Glomerular visceral epithelial cell (primary cell): ENCODE data around the gene INMT.
"Not testable (repeated sequence)": the region's sequence is repeated elsewhere in the genome, so short reads cannot be mapped to it uniquely, and the experiment has no call there.

ENCODE experiments used
- DNase-seq: peaks from one replicate; pipeline ENCODE4 v3.0.0-alpha.2; 2016; ENCODE audit errors: extremely low spot score

The INMT gene

GRCh38 chr7:30751696-30752273 is at the start of gene INMT:
Gene INMT (plus strand): TSS chr7:30752135. CDS start chr7:30752151, 16 bp downstream.
- DNase-seq = no peak

DNA sequence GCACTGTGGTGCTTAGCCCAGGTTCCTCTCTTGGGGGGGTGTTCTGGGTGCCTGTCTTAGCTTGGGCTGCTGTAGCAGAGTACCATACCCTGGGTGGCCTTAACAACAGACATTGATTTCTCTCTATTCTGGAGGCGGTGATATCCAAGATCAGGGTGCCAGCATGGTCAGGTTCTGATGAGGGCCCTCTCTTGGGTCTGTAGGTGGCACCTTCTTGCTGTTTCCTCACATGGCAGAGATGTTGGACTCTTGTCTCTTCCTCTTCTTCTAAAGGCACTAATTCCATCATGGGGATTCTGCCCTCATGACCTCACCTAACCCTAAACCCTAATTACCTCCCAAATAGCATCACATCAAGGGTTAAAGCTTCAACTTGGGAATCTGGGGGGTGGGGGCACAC is 49.7 kb upstream of the INMT start:
- DNase-seq = no peak

DNA sequence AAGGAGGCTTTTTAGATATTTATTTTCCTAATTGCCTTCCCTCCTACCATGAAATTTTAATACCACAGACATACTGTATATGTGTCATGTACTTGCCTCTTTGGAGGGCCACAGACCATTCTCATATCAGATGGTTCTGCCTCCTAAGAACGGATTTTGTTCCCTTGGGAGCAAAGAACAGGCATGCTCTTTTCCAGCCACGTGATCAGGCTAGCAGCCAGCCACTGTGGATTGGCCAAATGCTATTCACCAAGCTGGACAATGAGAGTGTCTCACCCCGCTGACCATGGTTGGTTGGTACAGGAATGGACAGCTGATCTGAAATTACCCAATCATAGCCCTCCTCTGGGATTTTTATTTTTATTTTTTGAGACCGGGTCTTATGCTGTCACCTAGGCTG is 48.2 kb upstream of the INMT start:
- DNase-seq = no peak

GRCh38 chr7:30705008-30705407 is 46.9 kb upstream of the INMT start:
- DNase-seq = no peak

GRCh38 chr7:30705596-30705995 is 46.3 kb upstream of the INMT start:
- DNase-seq = no peak

- no peak for DNase-seq
These were observed 45.6 kb upstream of the INMT start for GRCh38 chr7:30706316-30706715.

- DNase-seq = no peak
These were observed 45.0 kb upstream of the INMT start for GRCh38 chr7:30706908-30707307.

DNA sequence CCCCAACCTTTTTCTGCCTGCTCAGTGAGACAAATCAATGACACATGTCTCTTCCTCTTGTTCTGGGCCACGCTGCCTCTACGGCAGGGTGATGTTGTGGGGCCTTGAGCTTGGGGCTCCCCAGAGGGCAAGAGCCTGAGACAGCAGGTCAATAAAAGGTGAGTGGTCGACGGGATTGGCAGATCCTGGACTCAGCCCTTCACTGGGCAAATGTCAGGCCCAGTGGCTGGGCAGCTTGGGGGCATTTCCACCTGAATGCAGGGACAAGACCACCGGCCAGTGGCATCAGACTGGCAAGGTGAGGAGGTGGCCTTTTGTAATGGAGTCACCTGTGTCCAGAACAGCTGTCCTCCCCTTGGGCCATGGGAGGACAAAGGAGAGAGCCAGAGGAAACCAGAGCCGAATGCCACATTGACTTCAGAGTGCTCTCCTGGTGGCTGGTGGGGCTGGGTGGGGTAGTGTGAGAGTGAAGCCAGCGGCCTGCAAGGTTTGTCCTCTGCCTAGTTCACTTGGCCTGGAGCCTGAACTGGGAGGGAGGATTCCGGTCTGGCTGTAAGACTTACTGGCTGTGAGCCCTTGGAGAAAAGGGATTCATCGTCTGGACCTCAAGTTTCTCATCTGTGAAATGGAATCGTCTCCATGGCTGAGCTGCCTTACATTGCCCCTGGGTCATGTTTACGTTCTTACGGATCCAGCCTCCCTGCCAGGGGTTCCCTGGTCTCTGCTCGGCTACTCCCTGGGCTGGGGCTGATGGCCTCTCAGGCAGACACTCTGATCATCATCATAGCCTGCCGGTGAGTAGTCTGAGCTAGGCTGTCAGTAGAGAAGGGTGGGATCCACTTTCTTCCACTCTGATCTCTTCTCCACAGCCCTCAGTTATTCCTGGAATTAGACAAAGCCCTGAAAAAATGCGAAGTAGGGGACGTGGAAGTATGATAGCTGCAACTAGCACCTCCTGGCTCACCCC is 44.3 kb upstream of the INMT start:
- DNase-seq = no peak

GRCh38 chr7:30708412-30708811 is 43.5 kb upstream of the INMT start:
- no peak for DNase-seq

DNA sequence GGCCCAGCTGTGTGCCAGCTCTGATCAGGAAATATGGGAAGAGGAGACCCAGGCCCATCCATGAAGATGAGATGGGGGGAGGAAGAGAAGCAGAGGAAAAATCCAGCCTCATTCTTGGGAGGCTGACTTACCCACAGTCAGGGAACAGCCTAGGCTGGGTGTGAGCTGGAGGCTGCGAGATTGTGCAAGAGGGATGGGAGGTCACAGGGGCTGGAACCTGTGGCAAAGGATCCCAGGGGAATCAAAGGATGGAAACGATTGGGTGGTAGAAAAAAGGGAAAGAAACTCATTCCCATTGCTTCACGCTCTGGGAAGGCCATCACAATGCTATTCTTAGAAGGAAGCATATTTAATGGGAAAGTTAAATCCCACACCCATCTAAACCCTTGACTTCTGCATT is 43.0 kb upstream of the INMT start:
- DNase-seq = no peak

GRCh38 chr7:30709549-30709948 is 42.4 kb upstream of the INMT start:
- no peak for DNase-seq

GRCh38 chr7:30710669-30711068 is 41.3 kb upstream of the INMT start:
- DNase-seq = no peak

DNA sequence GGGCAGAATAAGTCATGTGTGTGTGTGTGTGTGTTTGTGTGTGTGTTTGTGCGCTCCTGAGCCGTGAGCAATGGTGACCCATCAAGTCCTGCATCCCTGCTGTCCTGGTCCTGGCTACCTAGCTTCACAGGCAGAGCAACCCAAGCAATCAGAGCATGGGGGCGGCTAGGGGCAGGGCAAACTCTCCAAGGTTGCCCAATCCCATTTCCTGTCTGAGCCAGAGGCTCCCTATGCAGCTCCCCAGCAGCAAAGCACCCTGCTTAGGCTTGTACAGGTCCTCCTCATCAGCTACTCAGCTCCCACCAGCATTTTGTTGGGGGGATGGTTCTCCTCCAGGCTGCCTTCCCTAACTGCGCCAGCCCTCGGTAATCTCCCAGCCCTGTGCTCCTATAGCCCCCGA is 38.5 kb upstream of the INMT start:
- no peak for DNase-seq

DNA sequence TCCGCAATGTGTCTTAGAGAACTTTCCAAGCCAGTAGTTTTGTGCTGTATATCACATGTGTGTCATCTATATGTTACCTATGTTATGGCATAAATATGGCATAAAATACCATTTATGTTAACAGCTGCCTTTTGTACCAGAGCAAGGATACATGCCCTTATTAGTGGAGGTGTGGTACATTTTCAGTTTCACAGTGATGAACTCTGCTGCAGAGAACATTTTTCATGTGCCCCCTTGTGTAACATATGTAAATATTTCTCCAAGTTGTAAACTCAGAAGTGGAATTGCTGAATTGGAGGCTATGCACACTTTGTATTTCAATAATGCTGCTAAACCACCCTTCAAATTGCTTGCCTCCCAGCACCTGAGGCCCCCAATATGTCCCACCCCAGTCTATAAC is 37.8 kb upstream of the INMT start:
- DNase-seq = no peak

DNA sequence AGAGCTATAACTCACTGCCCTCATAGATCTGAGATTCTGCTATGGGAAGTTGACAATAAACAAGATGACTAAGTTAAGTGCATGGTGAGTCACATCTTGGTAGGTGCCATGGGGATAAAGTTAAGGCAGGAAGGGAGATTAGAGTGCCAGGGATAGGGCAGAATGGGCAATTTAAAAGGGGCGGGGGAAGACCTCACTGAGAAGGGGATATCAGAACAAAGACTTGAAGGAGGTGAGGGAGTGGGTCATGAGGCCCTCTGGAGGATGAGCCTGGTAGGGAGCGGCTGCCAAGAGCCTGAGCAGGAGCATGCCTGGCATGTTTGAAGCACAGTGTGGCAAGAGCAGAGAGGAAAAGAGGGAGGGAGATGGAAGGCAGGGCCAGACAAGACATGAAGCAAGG is 34.8 kb upstream of the INMT start:
- DNase-seq = no peak

- DNase-seq = not testable (repeated sequence)
These were observed 32.5 kb upstream of the INMT start for GRCh38 chr7:30719434-30719833.

DNA sequence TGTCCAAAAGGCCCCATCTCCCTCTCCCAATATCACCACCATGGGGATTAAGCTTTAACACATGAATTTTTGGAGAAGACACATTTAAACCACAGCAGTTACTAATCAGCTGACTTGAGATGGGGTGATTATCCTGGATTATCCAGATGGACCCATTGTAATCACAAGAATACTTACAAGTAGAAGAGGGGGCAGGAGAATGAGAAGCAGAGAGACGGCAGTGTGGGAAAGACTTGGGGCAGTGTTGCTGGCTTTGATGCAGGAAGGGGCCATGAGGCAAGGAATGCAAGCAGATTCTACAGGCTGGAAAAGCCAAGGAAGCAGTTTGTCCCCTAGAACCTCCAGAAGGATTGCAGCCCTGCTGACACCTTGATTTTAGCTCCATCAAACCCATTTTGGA is 30.7 kb upstream of the INMT start:
- DNase-seq = no peak

GRCh38 chr7:30722187-30722586 is 29.7 kb upstream of the INMT start:
- no peak for DNase-seq

DNA sequence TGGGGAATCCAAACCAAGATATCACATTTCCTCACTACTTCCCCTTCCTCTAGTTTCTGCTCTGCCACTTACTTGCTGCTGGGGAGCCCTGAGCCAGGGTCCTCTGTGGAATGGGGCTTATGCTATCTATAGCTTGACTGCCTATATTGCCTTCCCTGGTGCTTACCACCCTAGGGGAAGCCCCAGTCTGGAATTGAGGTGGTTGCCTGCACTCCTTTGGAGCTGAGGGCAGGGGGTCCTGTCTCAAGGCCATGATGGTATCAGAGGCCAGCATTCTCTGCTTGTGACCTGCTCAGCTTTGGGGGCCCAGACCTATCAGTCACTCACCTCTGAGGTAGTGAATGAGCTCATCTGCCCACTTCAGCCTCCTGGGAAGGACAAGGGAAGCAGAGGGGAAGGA is 29.3 kb upstream of the INMT start:
- DNase-seq = no peak

DNA sequence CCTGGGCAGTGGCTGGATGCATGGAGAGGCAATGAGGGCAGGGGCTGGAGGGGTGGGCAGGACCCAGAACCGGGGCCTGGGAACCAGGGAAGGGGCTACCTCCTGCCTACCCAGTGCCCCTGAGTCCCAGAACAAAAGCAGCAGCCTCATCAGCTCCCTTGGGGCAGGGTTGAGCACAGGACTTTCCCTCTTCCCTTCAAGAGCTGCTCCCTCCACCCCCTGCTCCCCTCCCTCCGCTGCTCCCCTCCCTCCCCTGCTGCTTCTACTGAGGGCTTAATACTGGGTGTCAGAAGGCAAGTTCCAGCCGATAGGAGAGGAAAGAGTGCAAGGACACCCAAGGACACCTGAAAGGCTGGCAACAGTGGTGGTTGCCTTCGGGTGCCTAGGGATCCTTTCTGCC is 28.2 kb upstream of the INMT start:
- no peak for DNase-seq

GRCh38 chr7:30726296-30727006 is 25.5 kb upstream of the INMT start:
- no peak for DNase-seq

GRCh38 chr7:30727061-30727945 is 24.6 kb upstream of the INMT start:
- no peak for DNase-seq
